Esophagus squamous epithelium (tissue), 4 donors: Measurements from ENCODE around the gene KRT1.

ENCODE experiments used
- CTCF ChIP-seq, 6 experiments: fragments of 450-650 bp in 4 of 6; fragments of 200-600 bp in 2 of 6; sonication (generic) in 2 of 6; IDR thresholded peaks; one replicate each; pipeline ENCODE4 v1.5.1; 2016 to 2019; ENCODE audit warnings: antibody characterized with exemption in 6 of 6, mild to moderate bottlenecking in 4 of 6, moderate library complexity in 4 of 6
- POLR2A ChIP-seq, 4 donors: fragments of 450-650 bp; IDR thresholded peaks; one replicate each; pipeline ENCODE4 v1.6.1; 2017; ENCODE audit warnings: antibody characterized with exemption in 4 of 4, mild to moderate bottlenecking in 4 of 4, moderate library complexity in 3 of 4

GRCh38 chr12:52631264-52631663 is 48.9 kb downstream of the KRT1 start:
- no peak for TF ChIP-seq CTCF (IDR thresholded peaks at IDR 0.05)
- no peak for TF ChIP-seq POLR2A (IDR thresholded peaks at IDR 0.05)
